ENCODE data around the gene CCDC74B.
"Not testable (repeated sequence)": the region's sequence is repeated elsewhere in the genome, so short reads cannot be mapped to it uniquely, and the experiment has no call there.

- TF ChIP-seq CTCF, EZH2phosphoT487 (IDR thresholded peaks at IDR 0.05): not testable (repeated sequence)
Measured at GRCh38 chr2:130180404-130181324, 35.8 kb upstream of the CCDC74B start.

Measured in neural progenitor cell (in vitro differentiated cells).